SW 1271 (cell line): ENCODE data around the gene PRCD.
"Not testable (repeated sequence)": the region's sequence is repeated elsewhere in the genome, so short reads cannot be mapped to it uniquely, and the experiment has no call there.

Experiments
- DNase-seq, 2 experiments: peaks; one replicate each; lab custom pipeline; 2025; lab: John Stamatoyannopoulos, UW

Gene PRCD

DNA sequence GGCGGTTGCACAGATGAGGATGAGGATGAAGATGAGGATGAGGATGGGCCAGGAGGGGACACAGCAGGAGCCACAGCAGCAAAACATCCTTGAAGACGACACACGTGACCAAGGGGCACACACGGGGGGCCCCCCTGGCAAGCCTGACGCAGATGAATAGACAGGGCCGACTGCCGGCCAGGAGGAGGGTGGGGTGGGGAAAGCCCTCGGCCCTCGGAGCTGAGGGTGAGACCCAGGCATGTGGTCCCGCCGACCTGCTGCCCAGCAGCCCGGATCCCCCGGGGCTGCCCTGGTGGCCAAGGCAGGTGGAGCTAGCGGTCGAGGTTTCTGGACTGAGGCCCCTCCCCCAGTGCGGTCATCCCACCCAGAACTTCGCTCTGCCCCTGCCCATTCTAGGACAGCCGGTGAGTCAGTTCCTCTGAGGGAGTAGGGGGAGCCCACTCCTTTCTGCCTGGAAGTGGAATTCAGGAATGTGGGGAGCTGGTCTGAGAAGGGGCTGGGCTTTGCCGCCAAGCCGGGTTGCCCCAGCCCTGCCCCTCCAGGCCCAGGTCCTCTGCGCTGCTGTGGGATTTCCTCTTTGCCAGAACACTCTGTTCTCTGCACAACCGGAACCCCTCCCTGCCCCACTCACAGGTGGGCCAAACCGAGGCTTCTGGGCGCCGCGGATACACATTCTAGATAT lies 12.3 kb upstream of the PRCD start:
- DNase-seq: no peak

DNA sequence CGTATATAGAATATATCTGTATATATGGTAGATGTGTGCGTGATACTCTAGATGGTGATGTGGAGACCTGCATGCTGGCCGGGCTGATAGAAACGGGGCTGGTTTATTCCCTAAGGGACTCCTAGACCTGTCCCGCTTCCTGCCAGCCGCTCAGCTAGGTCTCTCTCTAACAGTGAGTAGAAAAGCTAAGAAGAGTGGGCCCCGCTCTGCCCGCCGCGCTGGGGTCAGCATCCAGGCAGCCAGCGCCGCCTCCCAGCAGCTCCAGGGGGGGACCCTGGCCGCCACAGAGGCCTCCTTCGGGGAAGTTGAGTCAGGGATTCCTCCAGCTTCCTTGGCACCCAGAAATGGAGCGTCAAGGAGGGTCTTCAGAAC lies 11.7 kb upstream of the PRCD start:
- DNase-seq: no peak

DNA sequence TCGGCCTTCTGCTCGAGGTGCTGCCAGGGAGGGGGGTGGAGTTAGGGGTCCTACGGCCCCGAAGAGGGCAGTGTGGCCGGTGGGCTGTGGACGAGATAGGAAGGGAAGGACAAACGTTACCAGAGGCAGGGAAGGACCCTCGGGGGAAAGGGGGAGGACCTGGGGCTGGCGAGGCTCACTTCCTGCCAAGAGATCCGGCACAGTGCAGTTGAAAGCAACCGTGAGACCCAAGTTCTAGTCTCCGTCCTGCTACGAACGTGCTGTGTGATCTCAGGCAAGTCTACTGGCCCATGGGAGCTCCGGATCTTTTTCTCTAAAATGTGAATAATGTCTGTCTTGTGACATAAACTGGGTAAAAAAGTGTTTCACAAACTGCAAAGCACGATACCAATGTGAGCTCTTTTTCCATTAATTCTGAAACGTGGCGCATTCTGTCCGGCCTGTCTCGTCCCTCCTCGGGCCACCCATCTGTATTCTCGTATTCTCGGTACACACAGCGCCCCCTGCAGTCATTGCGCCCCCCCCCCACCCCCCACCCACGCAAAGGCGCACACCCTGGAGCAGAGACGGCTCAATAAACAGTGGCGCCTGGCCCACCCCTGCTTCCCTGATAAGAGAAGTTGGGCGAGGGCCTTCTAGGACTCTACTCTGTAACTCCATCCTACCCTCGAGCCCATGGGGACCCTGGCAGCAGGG lies 11.2 kb upstream of the PRCD start:
- no peak for DNase-seq

DNA sequence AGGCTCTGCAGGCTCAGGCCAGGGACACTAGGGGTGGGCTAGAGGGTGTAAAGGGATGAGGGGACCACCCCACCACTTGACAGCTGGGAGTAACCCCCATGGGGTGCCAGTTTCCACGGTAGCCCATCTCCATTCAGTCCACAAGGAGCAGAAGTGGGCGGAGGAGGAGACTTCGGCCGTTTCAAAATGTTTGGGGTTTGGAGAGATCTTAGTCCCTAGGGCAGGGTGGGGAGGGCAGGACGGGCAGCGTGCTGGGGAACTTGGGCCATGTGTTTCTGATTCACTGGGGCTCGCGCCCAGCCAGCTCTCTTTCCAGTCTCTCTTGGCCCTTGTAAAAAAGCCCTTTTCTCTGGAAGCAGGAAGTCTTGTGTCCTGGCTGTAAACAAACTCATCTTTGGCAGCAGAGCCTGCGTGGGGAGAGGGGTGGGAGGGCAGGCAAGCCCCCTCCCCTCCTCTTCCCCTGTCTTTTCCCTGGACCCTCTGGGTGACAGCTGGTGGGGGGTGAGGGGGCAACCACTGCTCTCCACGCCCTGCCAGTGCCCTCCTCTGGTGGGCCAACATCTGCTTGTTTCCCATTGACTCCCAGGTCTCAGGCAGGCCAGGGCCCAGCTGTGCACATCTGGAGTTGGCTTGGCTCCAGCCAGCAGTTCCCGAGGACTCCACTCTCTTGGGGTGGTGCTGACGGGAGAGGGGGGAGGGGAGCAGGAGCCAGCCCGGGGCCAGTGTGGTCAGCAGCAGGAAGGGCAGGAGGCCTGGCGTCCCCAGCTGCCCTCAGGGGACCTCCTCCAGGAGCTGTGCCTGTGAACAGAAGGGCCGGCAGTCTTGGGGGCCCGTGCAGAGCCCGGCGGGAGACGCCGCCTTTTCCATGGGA lies 10.4 kb upstream of the PRCD start:
- DNase-seq: no peak

DNA sequence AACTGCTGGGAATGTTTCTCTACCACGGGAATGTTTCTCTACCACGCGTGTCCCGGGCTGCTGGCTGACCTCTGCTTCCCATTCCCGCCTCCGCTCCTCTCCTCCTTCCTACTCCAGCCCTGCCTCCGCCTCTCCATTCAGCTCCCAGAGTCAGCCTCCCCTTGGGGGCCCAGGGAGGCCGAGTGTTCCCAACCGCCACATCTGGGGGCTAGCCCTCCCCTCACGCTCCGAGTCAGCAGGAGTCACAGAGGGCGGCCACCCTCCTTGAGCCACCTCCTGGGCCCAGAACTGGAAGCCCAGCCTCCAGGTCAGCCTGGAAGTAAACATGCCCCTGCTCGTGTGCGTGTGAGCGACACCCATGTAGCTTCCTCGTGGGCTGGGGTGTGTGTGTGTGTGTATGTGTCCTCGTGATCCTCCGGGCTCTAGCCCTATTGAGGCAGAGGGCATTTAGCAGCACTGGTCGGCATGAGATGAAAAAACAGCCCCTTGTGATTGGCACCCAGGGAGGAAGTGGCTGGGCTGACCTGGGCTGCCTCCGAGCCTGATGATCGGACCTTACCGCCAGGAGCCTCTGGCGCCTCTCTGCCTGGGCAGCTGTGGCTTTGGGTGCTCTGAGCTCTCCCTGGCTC lies 9.6 kb upstream of the PRCD start:
- DNase-seq: no peak

DNA sequence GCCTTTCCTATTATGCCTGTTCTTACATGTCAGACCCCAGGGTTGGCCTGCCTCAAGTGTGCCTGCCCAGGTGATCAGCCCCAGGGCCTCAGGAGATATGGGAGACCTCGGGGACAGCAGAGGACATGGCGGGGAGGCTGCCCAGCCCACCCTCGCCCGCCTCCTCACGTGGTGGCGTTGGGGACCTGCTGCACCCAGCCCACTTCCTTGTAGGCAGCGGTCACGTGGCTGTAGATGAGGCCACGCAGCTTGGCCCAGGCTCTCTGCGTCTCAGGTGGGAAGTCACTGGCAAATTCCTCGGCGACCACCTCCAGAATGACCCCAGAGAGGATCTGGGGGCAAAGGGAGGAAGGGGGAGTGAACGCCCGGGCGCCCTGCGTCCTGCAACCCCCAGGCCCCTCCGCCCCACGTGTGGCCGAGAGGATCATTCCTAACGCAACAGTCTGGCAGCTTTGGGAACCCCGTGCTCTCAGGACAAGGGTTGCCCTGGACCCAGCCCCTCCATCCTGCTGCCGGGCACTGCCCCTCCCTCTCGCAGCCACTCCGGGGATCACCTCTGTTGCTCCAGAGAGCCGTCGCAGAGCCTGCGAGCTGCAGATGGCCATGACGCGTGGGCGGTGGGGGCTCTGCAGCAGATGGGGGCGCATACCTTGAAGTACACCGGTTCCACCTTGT lies 8.9 kb upstream of the PRCD start:
- no peak for DNase-seq

DNA sequence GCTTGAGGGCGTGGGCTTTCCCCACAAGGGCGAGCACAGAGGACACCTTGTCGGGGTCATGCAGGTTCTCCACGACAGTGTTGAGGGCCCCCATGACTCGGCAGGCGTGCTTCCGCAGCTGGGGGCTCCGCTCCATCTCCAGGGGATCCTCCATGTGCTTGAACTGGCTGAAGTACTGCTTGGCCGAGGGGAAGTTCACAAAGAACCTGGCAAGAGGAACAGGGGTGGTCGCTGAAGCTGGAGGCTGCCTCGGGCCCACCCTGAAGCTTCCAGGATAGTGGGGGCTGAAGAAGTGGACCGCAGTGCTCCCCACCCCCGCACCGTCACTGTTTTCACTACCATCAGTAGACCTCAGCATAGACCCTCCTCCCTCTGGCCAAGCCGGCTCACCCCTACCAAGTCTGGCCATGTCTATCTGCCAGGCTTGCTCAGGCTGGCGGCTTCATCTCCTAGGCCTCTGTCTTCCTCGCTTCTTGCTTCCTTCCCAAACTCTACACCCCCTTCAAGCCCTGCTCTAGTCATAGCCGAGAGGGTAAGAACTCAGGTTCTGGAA lies 8.3 kb upstream of the PRCD start:
- DNase-seq: no peak

DNA sequence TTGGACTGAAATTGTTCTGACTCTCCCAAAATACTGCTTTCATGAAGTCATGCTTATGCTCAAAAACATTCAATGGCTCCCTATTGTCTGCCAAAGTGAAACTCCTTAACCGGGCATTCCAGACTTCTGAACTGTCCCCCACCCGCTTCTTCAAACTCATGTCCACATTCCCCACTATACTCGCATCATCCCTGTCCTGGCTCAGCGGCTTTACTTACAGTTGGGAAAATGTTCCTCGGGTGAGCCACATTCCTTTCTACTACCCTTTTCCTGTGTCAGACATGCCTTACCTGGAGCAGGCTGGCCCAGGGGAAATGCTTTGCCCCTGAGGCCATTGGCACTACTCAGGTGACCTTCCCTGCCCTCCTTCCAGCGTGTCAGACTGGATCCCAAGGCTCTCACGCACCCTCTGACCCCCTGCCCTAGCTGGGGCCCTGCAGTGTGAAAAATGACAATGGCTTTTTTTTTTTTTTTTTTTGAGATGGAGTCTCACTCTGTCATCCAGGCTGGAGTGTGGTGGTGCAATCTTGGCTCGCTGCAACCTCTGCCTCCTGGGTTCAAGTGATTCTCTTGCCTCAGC lies 7.7 kb upstream of the PRCD start:
- DNase-seq: no peak

DNA sequence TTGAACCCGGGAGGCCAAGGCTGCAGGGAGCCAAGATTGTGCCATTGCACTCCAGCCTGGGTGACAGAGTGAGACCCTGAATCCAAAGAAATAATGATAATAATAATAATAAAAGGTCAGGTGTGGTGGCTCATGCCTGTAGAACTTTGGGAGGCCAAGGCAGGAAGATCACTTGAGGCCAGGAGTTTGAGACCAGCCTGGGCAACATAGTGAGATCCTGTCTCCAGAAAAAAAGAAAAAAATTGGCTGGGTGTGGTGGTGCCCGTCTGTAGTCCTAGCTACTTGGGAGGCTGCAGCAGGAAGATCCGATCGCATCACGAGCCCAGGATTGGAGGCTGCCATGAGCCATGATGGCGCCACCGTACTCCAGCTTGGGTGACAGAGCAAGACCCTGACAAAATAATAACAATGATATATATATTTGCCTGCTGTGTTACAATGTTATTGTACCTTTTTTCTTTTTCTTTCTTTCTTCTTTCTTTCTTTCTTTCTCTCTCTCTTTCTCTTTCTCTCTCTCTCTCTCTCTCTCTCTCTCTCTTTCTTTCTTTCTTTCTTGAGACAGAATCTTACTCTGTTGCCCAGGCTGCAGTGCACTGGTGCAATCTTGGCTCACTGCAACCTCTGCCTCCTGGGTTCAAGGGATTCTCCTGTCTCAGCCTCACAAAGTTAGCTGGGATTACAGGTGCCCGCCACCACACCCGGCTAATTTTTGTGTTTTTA lies 6.0 kb upstream of the PRCD start:
- DNase-seq: not testable (repeated sequence)

DNA sequence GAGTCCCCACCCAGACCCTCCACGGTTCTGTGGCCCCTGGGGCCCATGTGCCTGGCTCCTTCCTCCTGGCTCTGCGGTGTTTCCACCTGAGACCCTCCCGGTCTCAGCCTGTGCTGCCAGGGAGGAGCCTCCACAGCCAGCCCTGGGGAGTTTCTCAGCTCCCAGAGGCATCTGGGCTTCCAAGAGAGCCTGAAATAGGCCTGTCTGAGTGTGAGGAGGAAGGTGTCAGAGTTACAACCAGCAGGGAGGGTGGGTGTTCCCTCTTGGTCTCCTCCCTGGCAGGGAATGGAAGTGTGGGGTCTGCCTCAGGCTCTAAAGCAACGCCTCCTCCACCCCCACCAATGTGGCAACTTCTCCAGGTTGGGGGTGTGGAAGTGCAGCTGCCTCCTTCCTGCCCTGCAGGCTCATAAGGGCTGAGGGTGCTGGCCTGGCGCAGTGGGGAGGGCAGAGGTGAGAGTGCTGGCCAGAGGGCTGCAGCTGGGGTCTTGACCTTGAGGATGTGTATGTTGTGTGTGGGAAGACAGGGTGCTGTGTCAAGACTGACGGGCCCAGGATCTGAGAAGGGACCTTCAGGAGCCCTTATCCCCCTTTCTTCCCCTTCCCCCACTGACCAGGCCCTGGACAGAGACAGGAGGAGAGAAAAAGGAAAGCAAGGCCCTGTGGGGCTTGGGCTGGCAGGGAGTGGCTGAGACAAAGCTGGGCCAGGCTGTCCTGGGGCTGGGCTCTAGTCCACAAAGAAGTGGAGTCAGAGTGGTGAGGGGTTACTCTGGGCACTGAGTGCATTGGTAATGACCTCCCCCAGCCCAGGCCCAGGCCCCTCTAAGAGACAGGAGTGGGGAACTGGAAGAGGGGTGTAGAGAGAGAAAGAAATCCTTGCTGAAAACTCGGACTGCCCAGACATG lies 4.8 kb upstream of the PRCD start:
- no peak for DNase-seq

DNA sequence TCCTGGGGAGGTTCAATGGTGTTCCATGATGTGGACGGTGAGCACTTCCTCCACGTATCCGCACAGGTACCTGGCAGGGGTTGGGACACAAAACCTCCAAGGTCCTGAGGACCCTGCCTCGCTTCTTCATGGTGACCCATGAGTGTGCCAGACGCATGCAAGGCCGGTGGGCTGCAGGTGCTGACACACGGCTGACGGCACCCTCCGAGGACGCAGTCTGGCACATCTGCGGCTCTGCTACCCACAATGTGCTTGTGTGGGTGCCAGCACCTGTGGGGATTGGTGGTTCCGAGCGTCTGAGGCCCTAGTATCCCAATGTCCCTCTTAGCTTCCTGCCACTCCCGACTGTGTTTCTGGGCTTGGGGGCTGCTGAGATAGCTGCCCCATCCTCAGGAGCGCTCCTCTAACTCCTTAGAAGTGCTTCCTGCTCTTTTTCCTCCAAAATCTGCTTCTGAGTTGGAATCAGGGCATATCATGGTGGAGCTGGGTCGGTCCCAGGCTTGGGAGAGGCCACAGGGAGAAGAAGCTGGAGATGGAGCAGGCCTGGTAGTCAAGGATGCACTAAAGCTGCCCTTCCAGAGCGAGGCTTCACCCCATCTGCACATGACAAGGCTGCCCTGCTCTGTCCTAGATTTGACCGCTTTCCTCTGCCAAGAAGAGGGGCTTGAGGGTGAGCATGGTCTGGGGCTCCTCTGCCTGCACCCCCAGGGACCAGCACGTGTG lies 3.9 kb upstream of the PRCD start:
- DNase-seq: no peak

DNA sequence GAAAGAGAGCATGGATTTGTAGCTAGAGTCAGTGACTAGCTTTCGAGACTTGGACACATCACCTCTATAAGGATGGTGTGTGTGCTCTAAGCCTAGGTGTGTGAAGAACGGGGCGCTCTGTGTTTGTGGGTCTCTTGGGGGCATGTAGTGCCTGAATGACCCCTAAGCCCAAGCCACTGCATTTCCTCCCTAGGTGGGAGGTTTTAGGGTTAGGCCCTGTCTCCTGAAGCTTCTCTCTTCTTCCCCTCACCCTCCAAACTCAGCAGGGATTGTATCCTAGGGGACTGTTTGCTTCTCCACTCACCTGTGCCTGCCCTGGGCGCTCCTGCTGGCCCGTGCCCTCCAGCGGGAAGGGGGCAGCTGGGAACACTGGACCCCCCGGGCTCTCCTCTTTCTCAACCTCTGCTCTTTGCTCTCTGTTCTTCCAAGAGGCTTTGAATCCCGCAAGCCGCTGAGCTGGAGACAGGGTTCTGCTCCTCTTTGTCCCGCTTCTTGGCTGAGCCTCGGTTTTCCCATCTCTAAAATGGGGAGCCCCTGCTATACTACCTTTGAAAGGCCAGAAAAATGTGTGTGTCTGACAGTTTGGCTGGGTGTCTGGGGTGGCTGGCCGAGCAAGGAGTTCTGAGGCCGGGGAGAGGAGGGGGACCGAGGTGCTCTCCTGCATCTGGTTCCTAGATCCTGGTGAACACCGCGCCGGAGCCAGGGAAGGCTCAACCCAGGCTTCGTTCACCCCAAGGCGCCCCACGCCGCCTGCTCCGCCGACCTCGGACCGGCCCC lies 3.1 kb upstream of the PRCD start:
- no peak for DNase-seq

DNA sequence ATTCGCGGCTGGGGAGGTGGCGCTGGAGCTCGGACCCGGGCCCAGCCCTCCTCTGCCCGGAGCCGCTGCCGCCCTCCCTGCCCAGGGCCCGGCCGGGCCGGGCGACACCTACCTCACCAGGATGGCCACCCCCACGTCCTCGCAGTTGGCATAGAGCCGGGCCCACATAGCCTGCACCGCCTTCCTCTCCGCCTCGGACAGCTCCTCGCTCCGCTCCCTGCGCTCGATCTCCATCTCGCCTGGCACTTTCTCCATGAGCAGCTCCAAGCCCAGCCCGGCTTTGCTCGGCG lies 2.6 kb upstream of the PRCD start:
- no peak for DNase-seq

DNA sequence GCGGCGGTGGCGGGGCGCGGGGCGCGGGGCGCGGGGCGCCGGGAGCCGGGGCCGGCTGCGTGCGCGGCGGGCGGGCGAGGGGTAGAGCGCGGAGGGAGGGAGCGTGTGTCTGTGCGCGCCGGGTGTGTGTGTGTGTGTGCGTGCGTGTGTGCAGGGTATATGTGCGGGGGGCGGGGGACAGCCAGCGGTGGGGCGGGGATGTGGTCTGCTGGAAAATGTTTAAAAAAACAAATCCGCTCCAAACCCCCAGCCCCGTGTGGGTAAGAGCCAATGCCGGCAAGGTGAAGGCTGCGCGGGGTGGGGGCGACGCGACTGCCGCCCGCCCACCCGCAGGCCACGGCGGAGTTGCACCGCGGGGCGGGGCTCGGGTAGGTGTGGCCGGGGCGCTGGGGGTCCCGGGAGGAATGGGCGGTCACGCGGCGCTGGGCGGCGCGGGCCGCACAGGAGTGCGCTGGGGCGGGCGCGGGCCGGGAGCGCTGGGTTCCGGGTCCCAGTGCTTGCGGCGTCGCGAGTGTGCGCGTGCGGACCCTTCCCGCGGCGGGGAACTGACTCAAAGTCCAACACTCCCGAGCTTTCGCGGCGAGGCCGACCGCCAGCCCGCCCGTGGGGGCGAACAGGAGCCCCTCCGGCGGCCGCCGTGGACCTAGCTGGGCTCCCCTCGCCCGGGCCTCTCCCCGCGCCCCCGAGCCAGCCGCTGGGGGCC lies 2.1 kb upstream of the PRCD start, which contains the start of gene CYGB:
TSS of gene CYGB (minus strand) at position 132 of the 703 bp plus-strand sequence. CDS start 167 bp downstream, outside the sequence.
- no peak for DNase-seq

DNA sequence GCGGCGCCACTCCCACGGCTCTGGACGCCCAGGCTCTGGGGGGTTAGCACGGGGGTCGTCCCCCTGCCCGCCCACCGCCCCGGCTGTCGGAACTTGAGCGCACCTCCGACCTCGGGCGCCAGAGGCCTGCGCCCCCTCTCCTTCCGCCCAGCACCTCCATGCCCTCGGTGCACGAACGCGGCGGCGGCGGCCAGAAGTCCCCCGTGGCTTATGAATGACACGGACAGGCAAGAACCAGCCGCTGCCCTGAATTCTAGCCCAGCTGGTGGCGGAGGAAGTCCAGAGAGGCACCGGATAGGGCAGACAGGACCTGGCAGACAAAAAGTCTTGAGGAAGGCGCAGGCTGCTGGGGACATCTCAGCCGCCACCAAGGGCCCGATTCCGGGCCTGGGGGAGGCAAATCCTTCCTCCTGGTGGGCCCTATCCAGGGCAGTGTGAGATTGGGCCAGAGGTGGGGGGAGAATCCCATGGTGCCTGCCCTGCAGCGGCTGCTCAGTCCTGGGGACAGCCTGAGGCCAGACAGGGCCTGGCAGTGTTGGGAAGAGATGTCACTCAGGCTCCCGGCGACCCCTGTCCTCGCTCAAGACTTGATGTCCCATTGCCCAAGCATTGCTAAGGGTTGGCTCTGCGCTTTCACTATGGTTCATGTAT lies 1.4 kb upstream of the PRCD start:
- DNase-seq: no peak

DNA sequence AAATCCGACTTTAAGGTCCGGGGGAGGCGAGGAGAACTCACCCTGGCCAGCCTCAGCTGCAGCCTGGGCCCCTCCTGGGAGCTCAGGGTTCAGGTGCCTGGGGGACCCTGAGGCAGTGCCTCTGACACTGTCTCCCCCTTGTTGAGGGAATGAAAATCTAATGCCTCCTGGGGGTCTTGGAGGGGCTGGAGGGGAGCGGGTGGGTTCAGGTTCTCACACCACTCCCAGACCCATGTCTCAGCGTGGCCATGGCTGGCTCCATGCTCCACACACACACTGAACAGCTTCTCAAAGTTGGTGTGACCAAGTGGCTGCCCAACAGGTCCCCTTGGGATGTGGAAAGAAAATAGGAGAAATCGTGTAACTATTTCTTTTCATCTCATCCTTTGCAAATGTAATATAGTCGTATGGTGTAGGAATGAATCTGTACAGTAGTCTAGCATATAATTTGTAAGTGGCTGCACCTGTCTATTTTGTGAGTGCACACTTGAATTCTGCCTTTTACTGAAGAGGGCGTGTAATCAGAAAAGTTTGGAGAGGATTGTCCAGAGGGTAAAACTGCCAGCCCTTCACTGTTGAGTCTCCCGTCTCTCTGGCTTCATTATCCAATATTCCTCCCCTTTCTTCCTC lies 788 bp upstream of the PRCD start:
- no peak for DNase-seq
